AG09319 (cell line): Measurements from ENCODE around the gene DLL1.

Experiments used
- DNase-seq: peaks from one replicate; pipeline ENCODE4 v3.0.0-alpha.2; 2010; ENCODE audit warnings: low read depth; ENCODE audit errors: extremely low read depth
- CTCF ChIP-seq: IDR thresholded peaks from 2 replicates; pipeline ENCODE4 v1.5.1; 2011; ENCODE audit warnings: low read depth, mild to moderate bottlenecking, inconsistent platforms, low read length, moderate library complexity

The DLL1 gene

GRCh38 chr6:170301184-170301583 is 10.3 kb upstream of the DLL1 start:
- no peak for TF ChIP-seq CTCF

GRCh38 chr6:170298688-170299087 is 7.8 kb upstream of the DLL1 start:
- DNase-seq: no peak
- no peak for TF ChIP-seq CTCF

More at GRCh38 chr6:170301184-170301583, 10.3 kb upstream of the DLL1 start:
- no peak for DNase-seq

- no peak for TF ChIP-seq CTCF
- DNase-seq: no peak
These were observed 6.9 kb upstream of the DLL1 start for GRCh38 chr6:170297576-170298330.

GRCh38 chr6:170296746-170297575 is 6.1 kb upstream of the DLL1 start:
- DNase-seq: no peak
- no peak for TF ChIP-seq CTCF

GRCh38 chr6:170296423-170296745 is 5.5 kb upstream of the DLL1 start:
- no peak for TF ChIP-seq CTCF
- DNase-seq: no peak

- no peak for TF ChIP-seq CTCF
- no peak for DNase-seq
These were observed 4.9 kb upstream of the DLL1 start for GRCh38 chr6:170295510-170296422.
